Spleen (tissue), 11 donors: ENCODE results near the gene GRIK5. TPM values are rescaled to one million over a fixed set of nuclear protein-coding genes. Genes with fewer than 3 reads are reported as not detected.

ENCODE experiments used
- DNase-seq: peaks from one replicate; pipeline ENCODE4 v3.0.0-alpha.2; 2020
- H3K27ac ChIP-seq, 8 donors: fragments of 200-600 bp; sonication (generic) in 7 of 8; 1 replicate in 4 of 8; 2 replicates in 4 of 8; pipeline versions ENCODE4 v1.5.0 to v1.8.0; 2016 to 2021; ENCODE audit warnings: inconsistent platforms in 4 of 8, mild to moderate bottlenecking in 4 of 8, moderate library complexity in 1 of 8
- H3K27me3 ChIP-seq, 7 donors: fragments of 200-600 bp; sonication (generic) in 6 of 7; replicated peaks in 1 of 7; 1 replicate in 4 of 7; 2 replicates in 3 of 7; pipeline versions ENCODE4 v1.5.0 to v1.8.0; 2016 to 2021; ENCODE audit warnings: inconsistent platforms in 3 of 7, mild to moderate bottlenecking in 1 of 7
- H3K36me3 ChIP-seq, 6 donors: fragments of 200-600 bp; sonication (generic) in 5 of 6; 1 replicate in 4 of 6; 2 replicates in 2 of 6; pipeline versions ENCODE4 v1.5.0 to v1.8.0; 2016 to 2021; ENCODE audit warnings: inconsistent platforms in 2 of 6
- H3K4me1 ChIP-seq, 6 donors: fragments of 200-600 bp; sonication (generic) in 5 of 6; 1 replicate in 3 of 6; 2 replicates in 3 of 6; pipeline versions ENCODE4 v1.5.0 to v1.8.0; 2016 to 2021; ENCODE audit warnings: inconsistent platforms in 3 of 6
- H3K4me3 ChIP-seq, 8 donors: fragments of 200-600 bp; sonication (generic) in 7 of 8; 1 replicate in 4 of 8; 2 replicates in 4 of 8; pipeline versions ENCODE4 v1.5.0 to v1.8.0; 2016 to 2021; ENCODE audit warnings: inconsistent platforms in 4 of 8, mild to moderate bottlenecking in 4 of 8, moderate library complexity in 2 of 8
- H3K9me3 ChIP-seq, 8 donors: fragments of 200-600 bp; sonication (generic) in 7 of 8; 1 replicate in 4 of 8; 2 replicates in 4 of 8; pipeline versions ENCODE4 v1.5.0 to v1.8.0; 2016 to 2021; ENCODE audit warnings: inconsistent platforms in 4 of 8
- CTCF ChIP-seq, 11 experiments: fragments of 200-600 bp in 7 of 11; fragments of 450-650 bp in 4 of 11; sonication (generic) in 4 of 11; IDR thresholded peaks in 8 of 11; conservative IDR thresholded peaks in 3 of 11; 1 replicate in 7 of 11; 2 replicates in 4 of 11; pipeline versions ENCODE4 v1.4.0 to v1.8.0; 2016 to 2021; ENCODE audit warnings: antibody characterized with exemption in 11 of 11, inconsistent platforms in 4 of 11, mild to moderate bottlenecking in 1 of 11
- POLR2A ChIP-seq, 3 donors: fragments of 450-650 bp; IDR thresholded peaks; one replicate each; pipeline ENCODE4 v1.5.1; 2017; ENCODE audit warnings: antibody characterized with exemption in 3 of 3, mild to moderate bottlenecking in 1 of 3
- POLR2AphosphoS5 ChIP-seq, 3 donors: sonication (generic); formaldehyde crosslinking; IDR thresholded peaks; one replicate each; pipeline ENCODE4 v1.5.1; 2017; ENCODE audit warnings: antibody characterized with exemption in 3 of 3
- WGBS, 5 donors: extraction: QIAGEN DNeasy Blood & Tissue Kit in 3 of 5; methylation state at CpG; one replicate each; pipeline versions ENCODE4 v1.1.5 to v1.1.7; 2013 to 2018; 5-methylcytosine and 5-hydroxymethylcytosine counted together
- intact Hi-C: fragments of 100-400 bp; cut with DNase I; formaldehyde crosslinking; loops from one replicate; pipeline ENCODE4 v1.15.0; 2023; ENCODE audit warnings: low total_unique reads
- polyA plus RNA-seq, 3 donors: library from polyadenylated mRNA; stranded (reverse); fragments of 200-250 nt; gene quantifications; one replicate each; pipeline ENCODE4 v1.2.1, GENCODE V29; 2013
- total RNA-seq, 7 donors: library from RNA; depleted of rRNA in 3 of 7; stranded (reverse); fragments of >200 nt in 3 of 7; fragmentation: NEBNext Ultra II Directional in 4 of 7; extraction: Animal tissue kit (Norgen Biotek cat#: 25700) in 4 of 7; gene quantifications; one replicate each; pipeline versions ENCODE4 v1.1.0 to v1.2.1, GENCODE V29; 2016 to 2021
- donor health status: healthy with polysubstance abuse.
- donor health status: DM: no; HTN: no; CAD: no; lungs with moderate emphysema.
- donor health status: DM: no; HTN: no; CAD: no.
- donor health status: Bipolar disorder and iron deficiency.
- donor health status: healthy.
- donor health status: DM: no; HTN: no; CAD: no.
- donor health status: DM: yes; HTN: yes; CAD: no.

GRIK5 gene
- total and polyA plus RNA-seq, 10 donors: 0.94 to 4.7 (median 2.1) TPM

DNA sequence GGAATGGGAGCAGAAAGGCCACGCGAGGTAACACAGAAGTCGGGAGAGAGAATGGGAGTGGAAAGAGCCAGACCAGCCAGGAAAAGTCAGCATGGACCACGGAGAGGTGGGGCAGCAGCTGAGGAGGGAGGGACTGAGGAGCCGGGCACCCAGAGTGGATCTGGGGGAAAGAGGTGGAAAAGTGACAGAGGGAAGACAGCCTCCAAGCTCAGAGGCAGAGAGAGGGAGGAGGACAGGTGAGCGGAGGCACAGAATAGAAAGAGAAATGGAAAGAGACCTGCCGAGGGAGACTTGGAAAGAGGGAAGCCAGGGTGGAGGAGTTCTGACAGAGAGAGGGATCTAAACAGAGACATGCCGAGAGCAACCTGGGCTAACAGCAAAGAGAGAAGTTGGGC lies 1.6 kb downstream of the GRIK5 start:
- intact Hi-C loops: no loop called here
- TF ChIP-seq POLR2A (IDR thresholded peaks at IDR 0.05) (no peak), POLR2AphosphoS5 (IDR thresholded peaks at IDR 0.05) (no peak), CTCF (IDR thresholded peaks at IDR 0.05 in 8 of 11, conservative IDR thresholded peaks at IDR 0.05 in 3 of 11) (no peak)
- no peak for DNase-seq
- Histone ChIP-seq H3K4me1 (peaks cover 0 to 23% (median 14%) of the 10 kb centered on the region in 6 donors), H3K36me3 (no peaks in the 10 kb centered on the region), H3K9me3 (no peaks in the 10 kb centered on the region), H3K27ac (no peak overlapping the region), H3K27me3 (peaks cover 0 to 61% (median 21%) of the 10 kb centered on the region in 7 donors), H3K4me3 (peak overlapping the region in 1 of 8 donors; percentile 55)
- WGBS, 5 donors: 51 to 62% (median 52%) methylated on average over 8 of the region's 8 CpGs

GRCh38 chr19:42067315-42067888 lies 2.6 kb downstream of the GRIK5 start:
- no peak overlapping the region for H3K4me3 ChIP-seq
- WGBS, 5 donors: 76 to 84% (median 80%) methylated on average over 6 of the region's 6 CpGs
- peaks cover 0 to 23% (median 14%) of the 10 kb centered on the region in 6 donors for H3K4me1 ChIP-seq
- H3K36me3 ChIP-seq: peaks cover 0 to 3% (median 0%) of the 10 kb centered on the region in 6 donors
- H3K27me3 ChIP-seq: peaks cover 0 to 61% (median 21%) of the 10 kb centered on the region in 7 donors
- intact Hi-C loops: no loop called here
- no peak for DNase-seq
- H3K27ac ChIP-seq: no peak overlapping the region
- TF ChIP-seq POLR2A (IDR thresholded peaks at IDR 0.05) (no peak), POLR2AphosphoS5 (IDR thresholded peaks at IDR 0.05) (no peak), CTCF (IDR thresholded peaks at IDR 0.05 in 8 of 11, conservative IDR thresholded peaks at IDR 0.05 in 3 of 11) (no peak)
- H3K9me3 ChIP-seq: no peaks in the 10 kb centered on the region

DNA sequence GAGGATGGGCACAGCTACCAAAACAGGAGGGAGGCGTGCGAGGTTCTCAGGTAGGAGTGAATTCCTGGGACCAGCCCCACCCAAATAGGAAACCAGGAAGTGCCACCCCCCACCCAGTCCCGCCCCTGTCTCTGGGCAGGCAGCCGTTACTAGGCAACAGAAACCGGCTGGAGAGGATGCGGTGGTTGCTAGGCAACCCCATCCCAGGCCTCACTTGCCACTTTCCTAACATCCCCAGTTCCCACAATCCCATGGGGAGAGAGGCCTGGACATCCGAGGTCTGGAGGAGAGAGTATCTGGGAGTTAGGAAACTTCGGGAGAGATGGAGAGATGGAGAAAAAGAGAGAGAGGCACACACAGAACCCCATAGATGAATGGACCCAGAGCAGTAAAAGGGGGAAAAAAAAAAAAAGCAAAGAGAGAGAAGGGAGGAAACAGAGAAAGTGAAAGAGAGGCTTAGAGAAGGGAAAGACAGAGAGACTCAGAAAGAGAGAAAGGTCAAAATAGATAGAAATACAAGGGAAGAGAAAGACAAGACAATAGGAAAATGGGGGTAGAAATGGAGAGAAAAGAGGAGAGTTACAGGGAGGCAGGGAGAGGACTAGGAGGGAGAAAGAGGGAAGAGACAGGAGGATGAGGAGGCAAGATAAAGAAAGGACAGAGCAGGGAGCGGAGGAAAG lies 3.8 kb downstream of the GRIK5 start:
- peaks cover 0 to 23% (median 14%) of the 10 kb centered on the region in 6 donors for H3K4me1 ChIP-seq
- peaks cover 0 to 4% (median 0%) of the 10 kb centered on the region in 6 donors for H3K36me3 ChIP-seq
- intact Hi-C loops: no loop called here
- no peak overlapping the region for H3K27ac ChIP-seq
- TF ChIP-seq CTCF (IDR thresholded peaks at IDR 0.05 in 8 of 11, conservative IDR thresholded peaks at IDR 0.05 in 3 of 11) (no peak), POLR2AphosphoS5 (IDR thresholded peaks at IDR 0.05) (no peak)
- H3K9me3 ChIP-seq: no peaks in the 10 kb centered on the region
- 54 to 69% (median 66%) methylated on average over 8 to 9 of the region's 9 CpGs for WGBS, 5 donors
- H3K4me3 ChIP-seq: no peak overlapping the region
- no peak for DNase-seq
- peaks cover 0 to 61% (median 21%) of the 10 kb centered on the region in 7 donors for H3K27me3 ChIP-seq

GRCh38 chr19:42065511-42065910 lies 4.5 kb downstream of the GRIK5 start:
- Histone ChIP-seq H3K9me3 (no peaks in the 10 kb centered on the region), H3K27me3 (peaks cover 0 to 57% (median 21%) of the 10 kb centered on the region in 7 donors), H3K4me1 (peaks cover 0 to 22% (median 14%) of the 10 kb centered on the region in 6 donors), H3K4me3 (no peak overlapping the region), H3K36me3 (peaks cover 0 to 4% (median 0%) of the 10 kb centered on the region in 6 donors), H3K27ac (no peak overlapping the region)
- 91 to 99% (median 96%) methylated on average over 8 to 9 of the region's 9 CpGs for WGBS, 5 donors
- DNase-seq: no peak
- intact Hi-C loops: no loop called here
- no peak for TF ChIP-seq CTCF (IDR thresholded peaks at IDR 0.05 in 8 of 11, conservative IDR thresholded peaks at IDR 0.05 in 3 of 11)
- no peak for TF ChIP-seq POLR2AphosphoS5 (IDR thresholded peaks at IDR 0.05)
- no peak for TF ChIP-seq POLR2A (IDR thresholded peaks at IDR 0.05)
